ENCODE results near the gene SOHLH1.

- no peak for TF ChIP-seq CTCF (IDR thresholded peaks at IDR 0.05)
- TF ChIP-seq EP300 (IDR thresholded peaks at IDR 0.05), result no peak
- TF ChIP-seq MAX (IDR thresholded peaks at IDR 0.05), result no peak
- no peak for TF ChIP-seq HDAC2 (IDR thresholded peaks at IDR 0.05)
- TF ChIP-seq CEBPB (IDR thresholded peaks at IDR 0.05), result no peak
- TF ChIP-seq PBX3 (IDR thresholded peaks at IDR 0.05), result no peak
- TF ChIP-seq POLR2A (IDR thresholded peaks at IDR 0.05; ENCODE audit: low read length), result no peak
- TF ChIP-seq E2F6 (IDR thresholded peaks at IDR 0.05; ENCODE audit: borderline replicate concordance, low read depth), result no peak
Observed at GRCh38 chr9:135667463-135668001, 31.7 kb downstream of the SOHLH1 start.

All from A549 (cell line).